Keratinocyte (primary cell): ENCODE measurements around the gene TMEM254. TPM values are rescaled to one million over a fixed set of nuclear protein-coding genes. Genes with fewer than 3 reads are reported as not detected.

ENCODE experiments used
- DNase-seq: peaks from one replicate; pipeline ENCODE4 v3.0.0-alpha.2; 2011; ENCODE audit warnings: low read depth, missing footprints, low spot score
- FAIRE-seq: peaks from 2 replicates; lab custom pipeline; 2011; peaks lifted over from hg19 to GRCh38; lab: Jason Lieb, UNC
- H2AFZ ChIP-seq: 2 replicates; pipeline ENCODE4 v1.6.0; 2012; ENCODE audit warnings: low read length, control low read depth, inconsistent platforms; ENCODE audit not compliant: control insufficient read depth
- H3K27ac ChIP-seq: 2 replicates; pipeline ENCODE4 v1.5.1; 2011; ENCODE audit warnings: low read length; ENCODE audit not compliant: control insufficient read depth, insufficient read depth
- H3K27me3 ChIP-seq: 3 replicates; pipeline ENCODE4 v1.6.0; 2011; ENCODE audit warnings: low read length; ENCODE audit not compliant: control insufficient read depth, insufficient read depth; ENCODE audit errors: extremely low read depth
- H3K36me3 ChIP-seq, 2 experiments: 2 replicates in 1 of 2; 3 replicates in 1 of 2; pipeline ENCODE4 v1.5.1; 2011; ENCODE audit warnings: low read length in 2 of 2, mild to moderate bottlenecking in 1 of 2; ENCODE audit not compliant: control insufficient read depth in 2 of 2, insufficient read depth in 2 of 2; ENCODE audit errors: extremely low read depth in 1 of 2
- H3K4me1 ChIP-seq: 3 replicates; pipeline ENCODE4 v1.5.1; 2011; ENCODE audit warnings: low read length; ENCODE audit not compliant: control insufficient read depth, insufficient read depth; ENCODE audit errors: extremely low read depth
- H3K4me2 ChIP-seq: 3 replicates; pipeline ENCODE4 v1.6.0; 2011; ENCODE audit warnings: low read depth, low read length; ENCODE audit not compliant: control insufficient read depth, insufficient read depth; ENCODE audit errors: extremely low read depth
- H3K4me3 ChIP-seq, 3 experiments: fragments of 200-600 bp in 1 of 3; sonication (generic) in 1 of 3; 2 replicates in 2 of 3; 3 replicates in 1 of 3; pipeline ENCODE4 v1.5.1; 2011 to 2016; ENCODE audit warnings: low read length in 3 of 3, mild to moderate bottlenecking in 3 of 3, control low read depth in 2 of 3, inconsistent platforms in 1 of 3, low read depth in 1 of 3, mixed read lengths in 1 of 3, mixed run types in 1 of 3, moderate library complexity in 1 of 3; ENCODE audit not compliant: control insufficient read depth in 2 of 3, insufficient read depth in 2 of 3; ENCODE audit errors: extremely low read depth in 1 of 3
- H3K79me2 ChIP-seq: 2 replicates; pipeline ENCODE4 v1.6.0; 2012; ENCODE audit warnings: low read length; ENCODE audit not compliant: control insufficient read depth, insufficient read depth
- H3K9ac ChIP-seq: 3 replicates; pipeline ENCODE4 v1.6.0; 2011; ENCODE audit warnings: low read length; ENCODE audit not compliant: control insufficient read depth, insufficient read depth; ENCODE audit errors: extremely low read depth
- H3K9me1 ChIP-seq: 3 replicates; pipeline ENCODE4 v1.6.0; 2011; ENCODE audit warnings: low read length; ENCODE audit not compliant: control insufficient read depth, insufficient read depth; ENCODE audit errors: extremely low read depth
- H3K9me3 ChIP-seq: 2 replicates; pipeline ENCODE4 v1.5.1; 2012; ENCODE audit warnings: low read depth, low read length; ENCODE audit not compliant: control insufficient read depth
- H4K20me1 ChIP-seq: 3 replicates; pipeline ENCODE4 v1.6.0; 2011; ENCODE audit warnings: low read length; ENCODE audit not compliant: control insufficient read depth, insufficient read depth; ENCODE audit errors: extremely low read depth
- CTCF ChIP-seq, 3 experiments: IDR thresholded peaks in 1 of 3; conservative IDR thresholded peaks in 1 of 3; optimal IDR thresholded peaks in 1 of 3; 2 replicates in 2 of 3; 3 replicates in 1 of 3; pipeline versions ENCODE3 to v1.5.1; 2011; ENCODE audit warnings: low read length in 3 of 3, mild to moderate bottlenecking in 3 of 3, moderate library complexity in 2 of 3, control low read depth in 1 of 3, inconsistent platforms in 1 of 3; ENCODE audit not compliant: insufficient read depth in 2 of 3; ENCODE audit errors: extremely low read depth in 1 of 3
- EZH2 ChIP-seq: IDR thresholded peaks from one replicate; pipeline ENCODE4 v1.6.1; 2012; ENCODE audit warnings: inconsistent platforms, mild to moderate bottlenecking, low read length, moderate library complexity
- dilution Hi-C: fragments of 300-500 bp; cut with MboI; formaldehyde crosslinking; loops from one replicate; pipeline ENCODE4 v1.7.0; 2020; ENCODE audit warnings: low sequenced_read_pairs; ENCODE audit not compliant: extremely low pct_ligation_motif_present
- polyA plus RNA-seq, 5 experiments: library from polyadenylated mRNA; depleted of rRNA in 3 of 5; stranded (reverse) in 3 of 5; stranded (forward) in 1 of 5; unstranded in 1 of 5; fragments of >200 nt; gene quantifications; 1 replicate in 1 of 5; 2 replicates in 3 of 5; 3 replicates in 1 of 5; pipeline versions ENCODE4 v1.2.1 to v1.2.3, GENCODE V29; 2011 to 2012; ENCODE audit warnings: missing spikeins in 2 of 5, low read depth in 1 of 5, low replicate concordance in 1 of 5

The TMEM254 gene
- polyA plus RNA-seq, 1 donor (not counting 4 experiments of a cell fraction or from before 2014, with no cell fraction given) = 34.0 TPM

- TF ChIP-seq CTCF (optimal IDR thresholded peaks at IDR 0.05 in 1 of 3, IDR thresholded peaks at IDR 0.05 in 1 of 3, conservative IDR thresholded peaks at IDR 0.05 in 1 of 3; ENCODE audit: extremely low read depth in 1 of 3, insufficient read depth in 2 of 3, low read length in 3 of 3) (no peak), EZH2 (no peak)
Measured at GRCh38 chr10:80104066-80104926, 25.8 kb downstream of the TMEM254 start.

GRCh38 chr10:80108576-80109239, 30.2 kb downstream of the TMEM254 start:
- Histone ChIP-seq H3K9me3 (peaks cover 9% of the 10 kb centered on the region), H3K4me1 (no peaks in the 10 kb centered on the region), H2AFZ (no peak overlapping the region), H3K36me3 (no peaks in the 10 kb centered on the region), H3K27ac (no peak overlapping the region), H3K4me2 (no peak overlapping the region), H3K9ac (no peak overlapping the region), H3K27me3 (no peaks in the 10 kb centered on the region), H3K9me1 (no peaks in the 10 kb centered on the region), H3K4me3 (no peak overlapping the region), H4K20me1 (no peaks in the 10 kb centered on the region), H3K79me2 (no peaks in the 10 kb centered on the region)
- DNase-seq (no peak), FAIRE-seq (no peak)
- no peak for TF ChIP-seq CTCF (optimal IDR thresholded peaks at IDR 0.05 in 1 of 3, IDR thresholded peaks at IDR 0.05 in 1 of 3, conservative IDR thresholded peaks at IDR 0.05 in 1 of 3; ENCODE audit: extremely low read depth in 1 of 3, insufficient read depth in 2 of 3, low read length in 3 of 3)
- no peak for TF ChIP-seq EZH2
- dilution Hi-C loops = no loop called here

More at GRCh38 chr10:80104066-80104926, 25.8 kb downstream of the TMEM254 start:
- DNase-seq (no peak), FAIRE-seq (no peak)
- Histone ChIP-seq H4K20me1 (no peaks in the 10 kb centered on the region), H3K4me2 (no peak overlapping the region), H3K27me3 (no peaks in the 10 kb centered on the region), H3K4me1 (peaks cover 8% of the 10 kb centered on the region), H3K9me3 (peaks cover 7% of the 10 kb centered on the region), H3K9me1 (no peaks in the 10 kb centered on the region), H3K27ac (no peak overlapping the region), H3K9ac (no peak overlapping the region), H3K36me3 (no peaks in the 10 kb centered on the region), H3K4me3 (no peak overlapping the region), H2AFZ (no peak overlapping the region), H3K79me2 (no peaks in the 10 kb centered on the region)
- dilution Hi-C loops = no loop called here
